ENCODE results near the gene CPEB4.

DNA sequence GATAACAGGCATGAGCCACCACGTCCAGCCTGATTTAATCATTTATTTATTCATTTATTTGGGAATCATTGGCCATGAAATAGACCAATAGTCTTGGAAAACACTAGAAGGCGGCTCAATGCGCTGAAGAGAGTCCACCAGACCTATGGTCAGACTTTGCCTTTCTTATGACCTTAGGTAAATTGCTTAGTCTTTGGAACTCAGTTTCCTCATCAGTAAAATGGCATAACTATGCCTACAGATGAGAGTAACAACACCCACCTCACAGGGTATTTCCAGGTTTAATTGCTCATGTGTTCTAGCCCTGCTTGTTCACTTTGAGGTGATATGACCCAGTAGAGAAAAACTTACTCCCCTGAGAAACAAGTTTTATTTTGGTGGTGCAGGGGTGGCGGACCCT, 38.2 kb upstream of the CPEB4 start:
- TF ChIP-seq, protein P1, sequence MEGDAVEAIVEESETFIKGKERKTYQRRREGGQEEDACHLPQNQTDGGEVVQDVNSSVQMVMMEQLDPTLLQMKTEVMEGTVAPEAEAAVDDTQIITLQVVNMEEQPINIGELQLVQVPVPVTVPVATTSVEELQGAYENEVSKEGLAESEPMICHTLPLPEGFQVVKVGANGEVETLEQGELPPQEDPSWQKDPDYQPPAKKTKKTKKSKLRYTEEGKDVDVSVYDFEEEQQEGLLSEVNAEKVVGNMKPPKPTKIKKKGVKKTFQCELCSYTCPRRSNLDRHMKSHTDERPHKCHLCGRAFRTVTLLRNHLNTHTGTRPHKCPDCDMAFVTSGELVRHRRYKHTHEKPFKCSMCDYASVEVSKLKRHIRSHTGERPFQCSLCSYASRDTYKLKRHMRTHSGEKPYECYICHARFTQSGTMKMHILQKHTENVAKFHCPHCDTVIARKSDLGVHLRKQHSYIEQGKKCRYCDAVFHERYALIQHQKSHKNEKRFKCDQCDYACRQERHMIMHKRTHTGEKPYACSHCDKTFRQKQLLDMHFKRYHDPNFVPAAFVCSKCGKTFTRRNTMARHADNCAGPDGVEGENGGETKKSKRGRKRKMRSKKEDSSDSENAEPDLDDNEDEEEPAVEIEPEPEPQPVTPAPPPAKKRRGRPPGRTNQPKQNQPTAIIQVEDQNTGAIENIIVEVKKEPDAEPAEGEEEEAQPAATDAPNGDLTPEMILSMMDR (IDR thresholded peaks at IDR 0.05 in 4 of 5, conservative IDR thresholded peaks at IDR 0.05 in 1 of 5) = no peak
- TF ChIP-seq POLR2A (IDR thresholded peaks at IDR 0.05) = no peak
